H1 (cell line): ENCODE data around the gene PRKAG1. TPM values are rescaled to one million over a fixed set of nuclear protein-coding genes. Genes with fewer than 3 reads are reported as not detected.

Source experiments
- CTCF ChIA-PET: fragments of 300-600 bp; sonication (Branson Sonifier 250); formaldehyde crosslinking; loops from one replicate; lab custom pipeline; 2021; ENCODE audit not compliant: partially characterized antibody; lab: Charles Lee
- POLR2A ChIA-PET: fragments of 300-600 bp; sonication (Branson Sonifier 250); formaldehyde crosslinking; loops from one replicate; lab custom pipeline; 2021; ENCODE audit warnings: inconsistent platforms; ENCODE audit not compliant: partially characterized antibody; lab: Charles Lee
- DNase-seq, 2 experiments: peaks; one replicate each; pipeline versions ENCODE4 v3.0.0 to v3.0.0-alpha.2; 2010 to 2022; ENCODE audit warnings: low spot score in 2 of 2, low read depth in 1 of 2, mixed read lengths in 1 of 2
- FAIRE-seq: peaks from 2 replicates; lab custom pipeline; 2011; peaks lifted over from hg19 to GRCh38; lab: Jason Lieb, UNC
- H2AFZ ChIP-seq: 2 replicates; pipeline ENCODE4 v1.8.1; 2012; ENCODE audit warnings: low read length, inconsistent platforms
- H2AK5ac ChIP-seq: 2 replicates; pipeline ENCODE4 v1.6.1; 2013; ENCODE audit warnings: low read depth, low read length
- H2BK120ac ChIP-seq: replicated peaks from 2 replicates; pipeline ENCODE3; 2013; ENCODE audit warnings: low read depth, low read length, inconsistent platforms
- H2BK12ac ChIP-seq: 2 replicates; pipeline ENCODE4 v1.6.1; 2013; ENCODE audit warnings: low read depth, low read length
- H2BK15ac ChIP-seq: 2 replicates; pipeline ENCODE4 v1.6.1; 2013; ENCODE audit warnings: low read length
- H2BK20ac ChIP-seq: 2 replicates; pipeline ENCODE4 v1.6.1; 2013; ENCODE audit warnings: low read length
- H2BK5ac ChIP-seq: 2 replicates; pipeline ENCODE4 v1.6.1; 2013; ENCODE audit warnings: low read depth, low read length
- H3K14ac ChIP-seq: 2 replicates; pipeline ENCODE4 v1.6.1; 2013; ENCODE audit warnings: inconsistent platforms; ENCODE audit not compliant: insufficient read length
- H3K18ac ChIP-seq: 2 replicates; pipeline ENCODE4 v1.6.1; 2013; ENCODE audit warnings: low read length; ENCODE audit errors: extremely low read depth
- H3K23ac ChIP-seq: 2 replicates; pipeline ENCODE4 v1.6.1; 2013; ENCODE audit warnings: inconsistent platforms; ENCODE audit not compliant: insufficient read length
- H3K23me2 ChIP-seq: 2 replicates; pipeline ENCODE4 v1.6.1; 2013; ENCODE audit warnings: low read depth, low read length
- H3K27ac ChIP-seq: 2 replicates; pipeline ENCODE4 v1.6.1; 2011; ENCODE audit warnings: low read depth, low read length, inconsistent platforms
- H3K27me3 ChIP-seq, 4 experiments: replicated peaks in 1 of 4; 1 replicate in 1 of 4; 2 replicates in 3 of 4; pipeline versions ENCODE4 v1.6.1 to v1.8.1; 2011 to 2013; ENCODE audit warnings: low read length in 3 of 4, mild to moderate bottlenecking in 3 of 4, inconsistent platforms in 2 of 4, mixed read lengths in 2 of 4, moderate library complexity in 1 of 4; ENCODE audit not compliant: control insufficient read depth in 3 of 4, insufficient read depth in 3 of 4; ENCODE audit errors: extremely low read depth in 1 of 4
- H3K36me3 ChIP-seq, 4 experiments: 2 replicates each; pipeline versions ENCODE4 v1.6.1 to v1.8.1; 2011 to 2013; ENCODE audit warnings: mild to moderate bottlenecking in 4 of 4, low read length in 3 of 4, moderate library complexity in 2 of 4, control low read depth in 1 of 4, inconsistent platforms in 1 of 4; ENCODE audit not compliant: insufficient read depth in 4 of 4, control insufficient read depth in 2 of 4
- H3K4ac ChIP-seq: replicated peaks from 2 replicates; pipeline ENCODE3; 2013; ENCODE audit warnings: low read length, low read depth, mixed read lengths, inconsistent platforms; ENCODE audit not compliant: insufficient read length
- H3K4me1 ChIP-seq, 4 experiments: replicated peaks in 1 of 4; 1 replicate in 1 of 4; 2 replicates in 3 of 4; pipeline versions ENCODE4 v1.6.1 to v1.8.1; 2011 to 2013; ENCODE audit warnings: low read length in 3 of 4, inconsistent platforms in 2 of 4, mixed read lengths in 1 of 4; ENCODE audit not compliant: insufficient read depth in 4 of 4, control insufficient read depth in 3 of 4
- H3K4me2 ChIP-seq, 2 experiments: 2 replicates each; pipeline versions ENCODE4 v1.6.1 to v1.8.1; 2011 to 2013; ENCODE audit warnings: low read depth in 2 of 2, low read length in 2 of 2, control low read depth in 1 of 2, inconsistent platforms in 1 of 2, mild to moderate bottlenecking in 1 of 2; ENCODE audit not compliant: insufficient read depth in 1 of 2
- H3K4me3 ChIP-seq, 4 experiments: fragments of 200-600, 300-600 bp in 1 of 4; sonication (generic), shearing (Covaris generic), sonication (Bioruptor Twin) in 1 of 4; 2 replicates each; pipeline versions ENCODE4 v1.5.1 to v1.8.1; 2011 to 2016; ENCODE audit warnings: low read length in 4 of 4, low read depth in 3 of 4, control low read depth in 2 of 4, inconsistent platforms in 2 of 4, mild to moderate bottlenecking in 2 of 4, mixed read lengths in 1 of 4, moderate library complexity in 1 of 4; ENCODE audit not compliant: insufficient read depth in 2 of 4; ENCODE audit errors: extremely low read depth in 1 of 4
- H3K56ac ChIP-seq: replicated peaks from 2 replicates; pipeline ENCODE3; 2013; ENCODE audit warnings: low read depth, mild to moderate bottlenecking, mixed read lengths, low read length, inconsistent platforms; ENCODE audit not compliant: insufficient read length
- H3K79me1 ChIP-seq: 2 replicates; pipeline ENCODE4 v1.6.1; 2013; ENCODE audit warnings: low read depth, low read length, control low read depth
- H3K79me2 ChIP-seq, 2 experiments: 2 replicates each; pipeline versions ENCODE4 v1.6.1 to v1.8.1; 2012 to 2013; ENCODE audit warnings: low read length in 2 of 2, mild to moderate bottlenecking in 2 of 2, inconsistent platforms in 1 of 2; ENCODE audit not compliant: insufficient read depth in 2 of 2, control insufficient read depth in 1 of 2
- H3K9ac ChIP-seq, 4 experiments: replicated peaks in 1 of 4; 1 replicate in 1 of 4; 2 replicates in 3 of 4; pipeline versions ENCODE4 v1.6.1 to v1.8.1; 2011 to 2013; ENCODE audit warnings: low read depth in 3 of 4, low read length in 3 of 4, control low read depth in 2 of 4, mild to moderate bottlenecking in 2 of 4, moderate library complexity in 2 of 4, inconsistent platforms in 1 of 4; ENCODE audit errors: extremely low read depth in 1 of 4
- H3K9me3 ChIP-seq, 2 experiments: 2 replicates each; pipeline versions ENCODE4 v1.6.1 to v1.8.1; 2012 to 2013; ENCODE audit warnings: mild to moderate bottlenecking in 2 of 2, moderate library complexity in 2 of 2, control low read depth in 1 of 2, inconsistent platforms in 1 of 2, low read depth in 1 of 2, low read length in 1 of 2, mixed read lengths in 1 of 2; ENCODE audit not compliant: insufficient read depth in 2 of 2
- H4K20me1 ChIP-seq, 2 experiments: replicated peaks in 1 of 2; 2 replicates each; pipeline versions ENCODE3 to v1.8.1; 2011 to 2013; ENCODE audit warnings: inconsistent platforms in 2 of 2, low read length in 2 of 2, mild to moderate bottlenecking in 1 of 2; ENCODE audit not compliant: insufficient read depth in 2 of 2, control insufficient read depth in 1 of 2
- H4K5ac ChIP-seq: 2 replicates; pipeline ENCODE4 v1.6.1; 2013; ENCODE audit warnings: low read length, low read depth, mixed read lengths, inconsistent platforms; ENCODE audit not compliant: insufficient read length
- H4K8ac ChIP-seq: 2 replicates; pipeline ENCODE4 v1.8.0; 2013; ENCODE audit warnings: mild to moderate bottlenecking, moderate library complexity, low read length, inconsistent platforms; ENCODE audit not compliant: insufficient read depth; ENCODE audit errors: extremely low read depth
- H4K91ac ChIP-seq: replicated peaks from 2 replicates; pipeline ENCODE3; 2013; ENCODE audit warnings: low read length, mixed read lengths, inconsistent platforms; ENCODE audit not compliant: insufficient read length
- ASH2L ChIP-seq: fragments of 200-600, 300-600 bp; sonication (generic); IDR thresholded peaks from one replicate; pipeline ENCODE4 v1.7.1; 2017; ENCODE audit warnings: low read length
- BRCA1 ChIP-seq: IDR thresholded peaks from 2 replicates; pipeline ENCODE4 v1.6.1; 2012; ENCODE audit warnings: low read depth, low read length, improper control_type of control experiment
- CBX5 ChIP-seq: fragments of 300-800, 300-1000 bp; sonication (generic); IDR thresholded peaks from 2 replicates; pipeline ENCODE4 v1.7.1; 2016; ENCODE audit warnings: antibody characterized with exemption, low read length, low read depth
- CEBPB ChIP-seq: IDR thresholded peaks from 2 replicates; pipeline ENCODE4 v1.6.1; 2012; ENCODE audit warnings: low read depth, low read length
- HDAC2 ChIP-seq, 2 experiments: fragments of 300-600 bp in 1 of 2; sonication (generic) in 1 of 2; IDR thresholded peaks; 2 replicates each; pipeline ENCODE4 v1.6.1; 2011 to 2012; ENCODE audit warnings: low read depth in 2 of 2, low read length in 2 of 2, mild to moderate bottlenecking in 2 of 2, moderate library complexity in 2 of 2, borderline replicate concordance in 1 of 2, inconsistent platforms in 1 of 2
- HDAC6 ChIP-seq: IDR thresholded peaks from one replicate; pipeline ENCODE4 v1.7.1; 2012; ENCODE audit warnings: low read depth, mild to moderate bottlenecking, inconsistent platforms, low read length, moderate library complexity
- JUND ChIP-seq: IDR thresholded peaks from 2 replicates; pipeline ENCODE4 v1.6.1; 2011; ENCODE audit warnings: mild to moderate bottlenecking, improper control_type of control experiment, low read length
- NANOG ChIP-seq: IDR thresholded peaks from 2 replicates; pipeline ENCODE4 v1.6.1; 2011; ENCODE audit warnings: low read length, low read depth, mild to moderate bottlenecking, inconsistent platforms; ENCODE audit not compliant: insufficient read depth, poor library complexity, severe bottlenecking
- NRF1 ChIP-seq: IDR thresholded peaks from 2 replicates; pipeline ENCODE4 v1.6.1; 2011; ENCODE audit warnings: mild to moderate bottlenecking, low read depth, low read length, improper control_type of control experiment
- POU5F1 ChIP-seq: IDR thresholded peaks from 2 replicates; pipeline ENCODE4 v1.6.1; 2011; ENCODE audit warnings: low read depth, mild to moderate bottlenecking, low read length, moderate library complexity
- RXRA ChIP-seq: IDR thresholded peaks from 2 replicates; pipeline ENCODE4 v1.6.1; 2011; ENCODE audit warnings: low read depth, mild to moderate bottlenecking, low read length, moderate library complexity; ENCODE audit not compliant: insufficient read depth
- SP1 ChIP-seq: IDR thresholded peaks from 2 replicates; pipeline ENCODE4 v1.6.1; 2011; ENCODE audit warnings: low read depth, low read length
- SP2 ChIP-seq: IDR thresholded peaks from 2 replicates; pipeline ENCODE4 v1.6.1; 2012; ENCODE audit warnings: mild to moderate bottlenecking, low read length, inconsistent platforms
- SRF ChIP-seq: IDR thresholded peaks from 2 replicates; pipeline ENCODE4 v1.6.1; 2011; ENCODE audit warnings: mild to moderate bottlenecking, low read depth, low read length, moderate library complexity
- TAF1 ChIP-seq: IDR thresholded peaks from 2 replicates; pipeline ENCODE4 v1.6.1; 2011; ENCODE audit warnings: mild to moderate bottlenecking, low read depth, low read length
- TBP ChIP-seq: IDR thresholded peaks from 2 replicates; pipeline ENCODE4 v1.6.1; 2011; ENCODE audit warnings: low read depth, low read length, improper control_type of control experiment
- WGBS, 2 experiments: shearing (Covaris generic) in 1 of 2; methylation state at CpG; one replicate each; pipeline versions ENCODE4 v1.1.6 to v1.1.7; 2013 to 2015; ENCODE audit warnings: low lambda C conversion rate in 2 of 2, mixed read lengths in 2 of 2, inconsistent platforms in 1 of 2, low coverage in 1 of 2, missing lambda C conversion rate in 1 of 2; ENCODE audit not compliant: insufficient replicate concordance in 2 of 2, insufficient coverage in 1 of 2, insufficient read length in 1 of 2; ENCODE audit errors: extremely low coverage in 1 of 2, missing lambda C conversion rate in 1 of 2; 5-methylcytosine and 5-hydroxymethylcytosine counted together
- polyA plus RNA-seq, 7 experiments: library from polyadenylated mRNA; depleted of rRNA in 3 of 7; stranded (reverse) in 5 of 7; unstranded in 2 of 7; fragments of >200 nt in 5 of 7; fragments of 200-250 nt in 2 of 7; gene quantifications; 1 replicate in 5 of 7; 2 replicates in 1 of 7; 4 replicates in 1 of 7; pipeline versions ENCODE4 v1.2.1 to v1.2.3, GENCODE V29; 2011 to 2013; ENCODE audit warnings: missing spikeins in 2 of 7, mixed read lengths in 2 of 7
- total RNA-seq: library from RNA; stranded (reverse); fragmentation: NEBNext Ultra II Directional; extraction: Animal tissue kit (Norgen Biotek cat#: 25700); gene quantifications from 2 replicates; pipeline ENCODE4 v1.2.1, GENCODE V29; 2021

The PRKAG1 gene
- total and polyA plus RNA-seq, 2 of the 8 experiments (the other 6 are each of a cell fraction or from before 2014, with no cell fraction given) = 38.6 to 57.5 TPM

DNA sequence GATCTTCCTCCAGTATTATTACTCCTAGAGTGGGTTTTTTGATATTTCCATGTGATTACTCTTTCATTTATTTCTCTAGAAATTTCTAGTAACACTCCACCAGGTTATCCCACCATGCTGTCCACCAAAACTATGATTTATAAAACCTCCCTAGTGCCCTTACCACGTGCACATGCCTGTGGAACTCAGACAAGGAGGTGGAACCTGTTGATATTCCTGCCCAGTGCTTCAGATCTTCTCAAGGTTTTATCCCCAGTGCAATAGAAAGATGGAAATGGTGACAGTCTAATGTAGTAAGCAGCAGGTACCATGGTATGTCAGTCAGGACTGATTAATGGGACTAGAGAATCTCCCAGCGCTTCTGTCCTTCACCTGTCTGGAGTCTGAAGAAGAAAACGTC, 57.7 kb downstream of the PRKAG1 start:
- Histone ChIP-seq H2BK20ac (0 out of 2 replicates have a peak overlapping the region, but pooled peaks have one; percentile 38), H4K5ac (no peak overlapping the region), H3K9me3 (no peaks in the 10 kb centered on the region), H3K18ac (no peak overlapping the region), H3K14ac (no peak overlapping the region), H3K23ac (no peak overlapping the region), H2AK5ac (no peak overlapping the region), H3K4ac (no peak overlapping the region), H4K20me1 (peaks cover 3% of the 10 kb centered on the region in 2 experiments), H3K4me3 (no peak overlapping the region), H3K4me1 (peaks cover 9 to 18% (median 15%) of the 10 kb centered on the region in 4 experiments), H3K36me3 (no peaks in the 10 kb centered on the region), H3K79me2 (peaks cover 4% of the 10 kb centered on the region in 2 experiments), H3K27me3 (no peaks in the 10 kb centered on the region; a peak in 1 of 7 replicates), H4K8ac (no peak overlapping the region), H2BK15ac (no peak overlapping the region), H4K91ac (no peak overlapping the region), H3K4me2 (no peak overlapping the region), H2BK12ac (no peak overlapping the region), H3K79me1 (no peaks in the 10 kb centered on the region; the same call in 1 of the 2 replicates), H3K9ac (no peak overlapping the region), H3K27ac (no peak overlapping the region), H3K56ac (no peak overlapping the region), H2AFZ (no peak overlapping the region), H3K23me2 (peaks cover 10% of the 10 kb centered on the region), H2BK5ac (no peak overlapping the region), H2BK120ac (no peak overlapping the region)
- WGBS, 2 experiments = 83% methylated on average over 3 of the region's 3 CpGs; no CpG with 5 or more reads in 1 of the 2 experiments
- no peak for TF ChIP-seq NRF1
- TF ChIP-seq POU5F1 = no peak
- TF ChIP-seq SRF = no peak
- TF ChIP-seq JUND = no peak
- no peak for TF ChIP-seq CBX5
- no peak for TF ChIP-seq TBP
- TF ChIP-seq HDAC2 (IDR thresholded peaks at IDR 0.05; ENCODE audit: borderline replicate concordance in 1 of 2, low read depth in 2 of 2, low read length in 2 of 2) = no peak
- TF ChIP-seq SP1 = no peak
- no peak for TF ChIP-seq CEBPB
- no peak for TF ChIP-seq NANOG
- no peak for TF ChIP-seq TAF1
- no peak for TF ChIP-seq BRCA1
- TF ChIP-seq SP2 = no peak
- no peak for TF ChIP-seq ASH2L
- TF ChIP-seq HDAC6 = no peak
- TF ChIP-seq RXRA = no peak
- CTCF ChIA-PET = interaction anchor here (1.0 to 40.8 kb wide), 4 partner anchors 8 to 30 kb away, joined by 3 to 1336 read pairs (median 142); partner anchors contain the start of genes DDN, FKBP11 and WNT1
- no peak for DNase-seq
- POLR2A ChIA-PET = no interaction called here
- FAIRE-seq = no peak
